RWPE2 (cell line): ENCODE data around the gene KDM6B.
"Not testable (repeated sequence)": the region's sequence is repeated elsewhere in the genome, so short reads cannot be mapped to it uniquely, and the experiment has no call there.

ENCODE experiments used
- ATAC-seq: fragments of 200-7000 bp; cut with Tn5 transposase; 3 replicates; pipeline ENCODE4 v1.9.1; 2021; ENCODE audit warnings: low read depth
- DNase-seq: peaks from one replicate; pipeline ENCODE4 v3.0.0-alpha.2; 2020; ENCODE audit warnings: low spot score
- H3K27ac ChIP-seq: fragments of 450-650 bp; 2 replicates; pipeline ENCODE4 v1.5.1; 2017; ENCODE audit warnings: mild to moderate bottlenecking; ENCODE audit not compliant: poor library complexity, severe bottlenecking
- H3K27me3 ChIP-seq: fragments of 250-450 bp; sonication (Bioruptor Pico); 2 replicates; pipeline ENCODE4 v1.5.1; 2021; ENCODE audit warnings: mild to moderate bottlenecking, moderate library complexity; ENCODE audit not compliant: insufficient read depth, poor library complexity, severe bottlenecking
- H3K36me3 ChIP-seq: fragments of 250-450 bp; sonication (Bioruptor Pico); 2 replicates; pipeline ENCODE4 v1.5.1; 2020; ENCODE audit warnings: low read depth, mild to moderate bottlenecking, moderate library complexity
- H3K4me1 ChIP-seq: fragments of 250-450 bp; sonication (Bioruptor Pico); 2 replicates; pipeline ENCODE4 v1.5.1; 2021; ENCODE audit warnings: mild to moderate bottlenecking, moderate library complexity; ENCODE audit not compliant: insufficient read depth, poor library complexity, severe bottlenecking
- H3K4me3 ChIP-seq: fragments of 250-450 bp; sonication (Bioruptor Pico); 2 replicates; pipeline ENCODE4 v1.5.1; 2021; ENCODE audit warnings: mild to moderate bottlenecking, moderate library complexity; ENCODE audit not compliant: severe bottlenecking
- H3K9me3 ChIP-seq: fragments of 250-450 bp; sonication (Bioruptor Pico); 2 replicates; pipeline ENCODE4 v1.5.1; 2021; ENCODE audit warnings: mild to moderate bottlenecking, moderate library complexity; ENCODE audit not compliant: severe bottlenecking
- TF ChIP-seq, protein P1 (sequence below): fragments of 450-650 bp; IDR thresholded peaks from one replicate; pipeline ENCODE4 v1.5.1; 2017; ENCODE audit warnings: mild to moderate bottlenecking, moderate library complexity; ENCODE audit not compliant: poor library complexity, severe bottlenecking

The KDM6B gene

GRCh38 chr17:7857713-7858521 lies 23.9 kb downstream of the KDM6B start, which contains the start of gene CYB5D1:
Gene CYB5D1, plus strand, starts transcription at chr17:7858003. Its CDS starts 132 bp downstream, at chr17:7858135.
- H3K27me3 ChIP-seq, result no peaks in the 10 kb centered on the region
- H3K36me3 ChIP-seq, result peaks cover 31% of the 10 kb centered on the region
- TF ChIP-seq, protein P1, sequence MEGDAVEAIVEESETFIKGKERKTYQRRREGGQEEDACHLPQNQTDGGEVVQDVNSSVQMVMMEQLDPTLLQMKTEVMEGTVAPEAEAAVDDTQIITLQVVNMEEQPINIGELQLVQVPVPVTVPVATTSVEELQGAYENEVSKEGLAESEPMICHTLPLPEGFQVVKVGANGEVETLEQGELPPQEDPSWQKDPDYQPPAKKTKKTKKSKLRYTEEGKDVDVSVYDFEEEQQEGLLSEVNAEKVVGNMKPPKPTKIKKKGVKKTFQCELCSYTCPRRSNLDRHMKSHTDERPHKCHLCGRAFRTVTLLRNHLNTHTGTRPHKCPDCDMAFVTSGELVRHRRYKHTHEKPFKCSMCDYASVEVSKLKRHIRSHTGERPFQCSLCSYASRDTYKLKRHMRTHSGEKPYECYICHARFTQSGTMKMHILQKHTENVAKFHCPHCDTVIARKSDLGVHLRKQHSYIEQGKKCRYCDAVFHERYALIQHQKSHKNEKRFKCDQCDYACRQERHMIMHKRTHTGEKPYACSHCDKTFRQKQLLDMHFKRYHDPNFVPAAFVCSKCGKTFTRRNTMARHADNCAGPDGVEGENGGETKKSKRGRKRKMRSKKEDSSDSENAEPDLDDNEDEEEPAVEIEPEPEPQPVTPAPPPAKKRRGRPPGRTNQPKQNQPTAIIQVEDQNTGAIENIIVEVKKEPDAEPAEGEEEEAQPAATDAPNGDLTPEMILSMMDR, result no peak
- H3K27ac ChIP-seq, result peak within 1 kb of the TSS; percentile 82
- no peaks in the 10 kb centered on the region for H3K4me1 ChIP-seq
- H3K9me3 ChIP-seq, result no peaks in the 10 kb centered on the region
- DNase-seq (peak; percentile 89), ATAC-seq (peak; percentile 8)
- H3K4me3 ChIP-seq, result peak within 1 kb of the TSS; percentile 59

DNA sequence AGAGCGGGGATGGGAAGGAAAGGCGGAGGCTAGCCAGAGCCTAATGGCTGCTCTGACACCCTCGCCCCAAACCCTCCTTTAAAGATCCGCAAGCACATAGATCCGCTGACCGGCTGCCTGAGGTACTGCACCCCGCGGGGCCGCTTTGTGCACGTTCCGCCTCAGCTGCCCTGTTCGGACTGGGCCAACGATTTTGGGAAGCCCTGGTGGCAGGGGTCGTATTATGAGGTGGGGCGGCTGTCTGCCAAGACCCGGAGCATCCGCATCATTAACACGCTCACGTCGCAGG lies 24.4 kb downstream of the KDM6B start:
- peak overlapping the region; percentile 59 for H3K4me3 ChIP-seq
- H3K36me3 ChIP-seq, result peaks cover 33% of the 10 kb centered on the region
- peak overlapping the region; percentile 82 for H3K27ac ChIP-seq
- peak; percentile 20; the same call in 2 of the 3 replicates for ATAC-seq
- TF ChIP-seq, protein P1, result peak; percentile 34
- no peak for DNase-seq
- H3K27me3 ChIP-seq, result no peaks in the 10 kb centered on the region
- H3K4me1 ChIP-seq, result no peaks in the 10 kb centered on the region
- H3K9me3 ChIP-seq, result no peaks in the 10 kb centered on the region

DNA sequence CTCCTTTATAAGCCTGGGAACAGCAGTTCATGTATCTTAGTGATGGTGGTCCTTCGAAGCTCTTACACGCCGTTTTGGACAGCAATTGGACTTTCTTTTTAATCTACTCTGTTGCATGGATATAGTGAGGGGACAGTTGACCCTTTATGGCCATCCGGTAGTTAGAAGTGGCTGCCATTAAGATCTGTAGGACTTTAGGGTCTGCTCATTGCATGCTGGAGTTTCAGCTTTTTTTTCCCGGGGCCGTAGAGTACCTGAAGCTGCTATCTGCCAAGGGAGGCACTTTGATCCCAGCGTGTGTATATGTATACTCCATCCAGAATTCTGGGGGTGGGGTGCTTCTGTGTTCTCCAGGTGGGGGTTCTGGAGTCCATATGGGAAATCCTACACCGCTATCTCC lies 25.0 kb downstream of the KDM6B start:
- Histone ChIP-seq H3K4me3 (peak overlapping the region; percentile 59), H3K9me3 (no peaks in the 10 kb centered on the region), H3K27ac (peak overlapping the region; percentile 82), H3K4me1 (no peaks in the 10 kb centered on the region), H3K36me3 (peaks cover 39% of the 10 kb centered on the region), H3K27me3 (no peaks in the 10 kb centered on the region)
- no peak for DNase-seq
- no peak for ATAC-seq
- TF ChIP-seq, protein P1, result no peak

- Histone ChIP-seq H3K9me3 (no peaks in the 10 kb centered on the region), H3K27ac (no peak overlapping the region), H3K27me3 (no peaks in the 10 kb centered on the region), H3K4me3 (no peak overlapping the region), H3K4me1 (peaks cover 6% of the 10 kb centered on the region), H3K36me3 (peaks cover 41% of the 10 kb centered on the region)
- DNase-seq (no peak), ATAC-seq (no peak)
- TF ChIP-seq, protein P1, result peak; percentile 83
These were observed 28.8 kb downstream of the KDM6B start for GRCh38 chr17:7862692-7863437.

DNA sequence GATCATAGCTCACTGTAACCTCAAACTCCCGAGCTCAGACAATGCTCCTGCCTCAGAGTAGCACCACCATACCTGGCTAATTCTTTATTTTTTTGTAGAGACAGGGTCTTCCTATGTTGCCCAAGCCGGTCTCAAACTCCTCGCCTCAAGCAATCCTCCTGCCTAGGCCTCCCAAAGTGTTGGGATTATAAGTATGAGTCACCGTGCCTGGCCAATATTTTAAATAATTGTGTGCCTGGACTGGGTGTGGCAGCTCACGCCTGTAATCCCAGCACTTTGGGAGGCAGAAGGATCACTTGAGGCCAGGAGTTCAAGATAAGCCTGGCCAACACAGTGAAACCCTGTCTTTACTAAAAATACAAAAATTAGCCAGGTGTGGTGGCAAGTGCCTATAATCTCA lies 30.4 kb downstream of the KDM6B start:
- not testable (repeated sequence) for ATAC-seq, DNase-seq, H3K9me3 ChIP-seq, H3K4me3 ChIP-seq, H3K27ac ChIP-seq, H3K27me3 ChIP-seq
- Histone ChIP-seq H3K4me1 (peaks cover 14% of the 10 kb centered on the region), H3K36me3 (peaks cover 37% of the 10 kb centered on the region)
